Subcutaneous adipose tissue (tissue), 4 donors: ENCODE results near the gene ODC1. TPM values are rescaled to one million over a fixed set of nuclear protein-coding genes. Genes with fewer than 3 reads are reported as not detected.

ENCODE experiments used
- CTCF ChIP-seq: fragments of 450-650 bp; IDR thresholded peaks from one replicate; pipeline ENCODE4 v1.5.1; 2016; ENCODE audit warnings: low read depth, mild to moderate bottlenecking, control low read depth, antibody characterized with exemption, moderate library complexity
- total RNA-seq, 4 donors: library from RNA; depleted of rRNA; stranded (reverse); fragments of >200 nt; gene quantifications; one replicate each; pipeline ENCODE4 v1.1.0, GENCODE V29; 2016

The ODC1 gene
- total RNA-seq, 4 donors from 2014 or later: 25.8 to 55.3 (median 31.1) TPM

DNA sequence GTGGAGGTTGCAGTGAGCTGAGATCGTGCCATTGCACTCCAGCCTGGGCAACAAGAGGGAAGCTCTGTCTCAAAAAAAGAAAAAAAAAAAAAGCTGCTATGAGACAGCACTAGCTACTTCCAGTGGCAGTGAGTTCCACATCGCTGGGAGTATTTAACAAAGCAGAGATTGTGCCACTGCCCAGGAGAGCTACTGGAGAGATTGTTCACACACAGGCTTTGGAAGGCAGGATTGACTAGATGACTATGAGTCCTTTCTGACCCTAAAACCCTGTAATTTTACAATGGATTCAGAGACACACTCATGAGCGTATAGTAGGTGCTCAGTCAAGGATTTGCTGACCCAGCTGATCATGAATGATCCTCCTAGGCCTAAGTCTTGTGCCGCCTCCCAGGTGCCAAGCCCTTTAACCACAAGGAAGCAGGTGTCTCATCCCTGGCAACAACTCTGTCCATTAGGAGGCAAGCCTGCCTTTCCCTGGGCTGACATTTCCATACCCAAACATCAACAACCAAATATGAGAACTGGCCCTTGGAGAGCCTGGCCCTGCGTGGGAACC lies 45.0 kb upstream of the ODC1 start:
- TF ChIP-seq CTCF: no peak

- TF ChIP-seq CTCF: no peak
Measured at GRCh38 chr2:10490806-10491291, 42.7 kb upstream of the ODC1 start.

DNA sequence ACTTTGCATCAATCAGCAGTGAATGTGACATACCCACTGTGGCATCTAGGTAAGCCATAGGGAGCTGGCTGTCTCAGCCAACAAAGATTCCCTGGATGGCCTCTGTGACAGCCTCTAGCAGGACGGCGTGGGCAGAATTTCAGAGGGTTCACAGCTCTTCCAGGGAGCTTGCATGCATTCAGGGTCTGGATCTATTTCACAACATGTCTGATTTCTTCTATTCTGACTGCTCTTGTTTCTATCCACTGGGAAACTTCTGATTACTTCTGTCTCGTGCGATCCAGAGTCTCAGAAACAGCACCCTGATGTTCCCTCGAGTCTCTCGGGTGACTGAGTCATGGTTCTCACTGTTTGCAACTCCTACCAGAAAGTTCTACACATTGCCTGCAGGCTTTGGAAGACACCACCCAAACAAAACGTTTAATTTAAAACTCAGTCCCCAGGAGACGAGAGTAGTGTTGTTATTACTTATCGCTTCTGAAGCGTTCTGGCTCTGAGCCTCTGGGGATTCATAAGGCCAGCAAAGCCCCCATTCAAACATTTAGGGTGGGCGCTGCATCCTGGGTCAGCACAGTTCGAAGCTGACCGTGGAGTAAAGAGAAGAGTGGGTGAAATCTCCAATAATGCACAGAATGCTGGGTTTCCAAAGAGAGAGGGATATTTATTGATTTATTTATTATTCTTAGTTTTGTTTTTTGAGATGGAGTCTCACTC lies 41.9 kb upstream of the ODC1 start:
- no peak for TF ChIP-seq CTCF

DNA sequence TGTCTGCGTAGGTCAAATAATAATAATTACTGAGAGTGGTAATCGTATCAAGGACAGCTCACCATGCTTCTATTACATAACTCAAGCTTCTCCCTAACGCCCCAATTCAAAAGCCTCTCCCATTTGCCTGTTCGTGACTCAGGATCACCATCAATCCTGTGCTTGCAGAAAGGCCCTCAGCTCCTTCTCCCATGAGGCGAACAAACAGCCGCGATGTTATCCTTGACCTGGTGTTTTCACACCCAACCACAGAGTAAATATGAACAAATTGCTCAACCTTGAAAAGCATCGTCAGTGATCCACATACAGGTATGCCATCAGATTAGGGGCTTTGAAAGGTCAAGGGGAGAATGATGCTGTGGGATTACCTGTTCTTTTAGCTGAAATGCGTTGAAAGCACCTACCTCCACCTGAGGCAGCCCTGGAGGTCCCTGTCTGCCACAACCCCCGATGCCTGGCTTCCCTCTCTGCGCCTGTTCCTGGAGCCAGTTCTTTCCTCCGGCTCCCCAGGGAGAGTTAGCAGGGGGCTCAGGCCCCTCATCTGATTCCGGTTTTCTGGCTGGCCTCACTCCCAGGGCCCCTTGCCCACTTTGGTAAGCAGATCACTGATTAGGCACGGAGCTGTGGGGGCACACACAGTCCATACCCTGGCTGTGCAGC lies 39.1 kb upstream of the ODC1 start:
- TF ChIP-seq CTCF: no peak

DNA sequence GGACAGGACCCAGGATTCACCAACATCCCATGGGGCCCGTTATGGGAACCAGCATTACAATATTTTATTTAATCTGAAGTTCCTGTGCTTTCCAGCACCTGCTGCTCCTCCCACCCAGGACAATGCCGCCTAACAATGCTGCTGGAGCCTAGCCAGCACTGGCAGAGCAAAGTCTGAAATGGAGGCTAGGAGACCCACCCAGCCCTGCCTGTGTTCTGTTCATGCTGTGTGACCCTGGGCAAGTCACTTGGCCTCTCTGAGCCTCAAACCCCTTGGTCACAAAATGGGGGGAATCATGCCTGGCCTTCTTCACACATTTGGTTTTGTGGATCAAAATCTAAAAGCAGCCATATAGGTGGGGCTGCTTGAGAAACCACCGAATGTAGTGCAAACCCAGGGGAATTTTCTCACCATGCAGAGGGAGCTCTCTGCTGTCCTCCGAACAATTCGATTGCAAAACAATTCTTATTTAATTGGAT lies 38.5 kb upstream of the ODC1 start:
- no peak for TF ChIP-seq CTCF

GRCh38 chr2:10486091-10486490 lies 38.0 kb upstream of the ODC1 start:
- no peak for TF ChIP-seq CTCF

DNA sequence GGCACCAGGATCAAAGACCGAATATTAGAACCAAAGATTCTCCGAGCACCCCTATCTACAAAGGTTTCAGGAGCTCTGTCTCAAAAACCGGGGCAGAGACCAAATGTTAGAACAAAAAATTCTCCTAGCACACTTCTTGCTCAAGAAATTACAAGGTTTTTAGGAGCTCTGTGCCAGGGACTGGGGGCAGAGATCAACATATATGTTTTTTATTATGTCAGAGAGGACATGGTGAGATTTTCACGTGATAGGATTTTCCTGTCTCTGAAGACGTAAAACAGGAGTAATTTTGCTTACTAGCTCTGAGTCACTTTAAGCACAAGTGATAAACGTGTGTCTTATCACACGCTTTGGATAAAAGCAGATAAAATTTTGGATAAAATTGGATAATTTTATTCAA lies 34.8 kb upstream of the ODC1 start:
- TF ChIP-seq CTCF: no peak
